HG03521 (cell line): ENCODE data around the gene C1QTNF1.

Source experiments
- ATAC-seq: cut with Tn5 transposase; IDR thresholded peaks from one replicate; pipeline ENCODE4 v1.9.1; 2021; ENCODE audit warnings: mild to moderate bottlenecking, moderate library complexity; ENCODE audit not compliant: unreplicated experiment

Gene C1QTNF1

DNA sequence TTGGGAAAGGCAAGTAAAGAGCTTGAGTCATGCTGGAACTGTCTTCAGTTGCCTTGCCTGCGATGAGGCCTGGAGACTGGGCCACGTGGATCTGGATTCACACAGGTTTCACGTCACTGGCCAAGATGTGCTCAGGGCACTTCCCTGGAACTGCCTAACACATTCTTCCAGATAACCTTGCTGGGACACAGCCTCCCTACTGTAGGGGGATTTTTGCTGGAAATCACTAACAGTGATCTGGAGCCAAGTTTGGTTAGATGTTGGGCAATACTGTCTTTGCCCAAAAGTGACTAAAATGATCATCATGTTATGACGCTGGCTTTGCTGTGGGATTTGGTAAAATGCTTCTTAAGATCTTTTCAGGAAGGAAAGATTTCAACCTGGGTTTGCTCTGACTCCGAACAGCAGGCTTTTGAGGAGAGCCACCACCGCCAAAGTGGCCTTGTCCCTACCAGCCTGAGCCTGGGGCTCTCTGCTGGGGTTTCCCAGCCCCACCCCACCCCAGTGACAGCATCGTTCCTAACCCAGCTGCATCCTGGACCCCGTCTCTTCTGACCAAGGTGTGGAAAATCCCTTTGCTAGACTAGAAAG lies 14.7 kb downstream of the C1QTNF1 start:
- no peak for ATAC-seq

DNA sequence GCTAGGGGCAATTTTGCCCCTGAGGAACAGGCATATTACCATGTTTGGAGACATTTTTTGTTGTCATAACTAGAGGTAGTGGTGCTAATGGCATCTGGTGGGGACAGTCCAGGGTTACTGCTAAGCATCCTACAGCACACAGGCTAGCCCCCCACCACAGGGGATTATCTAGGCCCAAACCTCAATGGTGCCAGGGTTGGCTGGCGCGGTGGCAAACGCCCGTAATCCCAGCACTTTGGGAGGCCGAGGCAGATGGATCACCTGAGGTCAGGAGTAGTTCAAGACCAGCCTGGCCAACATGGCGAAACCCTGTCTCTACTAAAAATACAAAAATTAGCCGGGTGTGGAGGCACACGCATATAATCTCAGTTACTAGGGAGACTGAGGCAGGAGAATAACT lies 15.2 kb downstream of the C1QTNF1 start:
- ATAC-seq = no peak

DNA sequence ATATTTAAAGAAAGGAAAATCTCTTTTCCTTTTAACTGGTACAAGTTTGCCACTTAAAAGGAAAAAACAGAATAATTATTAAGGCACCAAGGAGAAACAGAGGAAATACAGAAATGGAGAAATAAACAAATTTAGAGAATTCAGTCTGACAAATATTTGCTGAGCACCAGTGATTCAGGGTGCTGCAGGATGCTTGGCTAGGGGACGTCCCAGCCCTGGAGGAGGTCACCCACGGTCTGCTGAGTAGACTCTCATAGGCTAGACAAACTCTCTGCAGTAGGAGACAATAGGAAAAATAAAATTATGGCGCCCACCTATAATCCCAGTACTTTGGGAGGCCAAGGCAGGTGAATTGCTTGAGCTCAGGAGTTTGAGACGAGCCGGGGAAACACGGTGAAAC lies 15.9 kb downstream of the C1QTNF1 start:
- ATAC-seq = no peak

DNA sequence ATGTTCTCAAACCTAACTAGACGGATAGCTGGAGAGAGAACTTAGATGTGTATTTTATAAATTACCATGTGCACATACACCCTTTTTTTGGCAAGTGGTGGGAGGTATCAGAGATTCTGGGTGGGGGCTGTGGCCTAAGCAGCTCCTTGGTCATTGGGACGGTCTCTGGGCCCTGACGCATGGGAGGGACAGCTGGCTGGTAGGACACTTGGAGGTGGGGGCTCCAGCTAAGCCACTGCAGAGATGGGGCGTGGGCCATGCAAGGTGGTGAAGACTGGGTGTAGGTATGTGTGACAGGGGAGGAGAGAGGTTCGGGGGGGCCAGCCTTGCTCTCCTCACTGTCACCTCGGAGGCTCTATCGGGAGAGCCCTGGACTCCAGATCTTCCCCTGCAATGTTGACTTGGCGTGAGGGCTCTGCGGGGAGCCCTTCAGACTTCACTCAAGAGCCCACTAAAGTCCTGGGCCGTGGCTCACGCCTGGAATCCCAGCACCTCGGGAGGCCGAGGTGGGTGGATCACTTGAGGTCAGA lies 17.1 kb downstream of the C1QTNF1 start:
- no peak for ATAC-seq

DNA sequence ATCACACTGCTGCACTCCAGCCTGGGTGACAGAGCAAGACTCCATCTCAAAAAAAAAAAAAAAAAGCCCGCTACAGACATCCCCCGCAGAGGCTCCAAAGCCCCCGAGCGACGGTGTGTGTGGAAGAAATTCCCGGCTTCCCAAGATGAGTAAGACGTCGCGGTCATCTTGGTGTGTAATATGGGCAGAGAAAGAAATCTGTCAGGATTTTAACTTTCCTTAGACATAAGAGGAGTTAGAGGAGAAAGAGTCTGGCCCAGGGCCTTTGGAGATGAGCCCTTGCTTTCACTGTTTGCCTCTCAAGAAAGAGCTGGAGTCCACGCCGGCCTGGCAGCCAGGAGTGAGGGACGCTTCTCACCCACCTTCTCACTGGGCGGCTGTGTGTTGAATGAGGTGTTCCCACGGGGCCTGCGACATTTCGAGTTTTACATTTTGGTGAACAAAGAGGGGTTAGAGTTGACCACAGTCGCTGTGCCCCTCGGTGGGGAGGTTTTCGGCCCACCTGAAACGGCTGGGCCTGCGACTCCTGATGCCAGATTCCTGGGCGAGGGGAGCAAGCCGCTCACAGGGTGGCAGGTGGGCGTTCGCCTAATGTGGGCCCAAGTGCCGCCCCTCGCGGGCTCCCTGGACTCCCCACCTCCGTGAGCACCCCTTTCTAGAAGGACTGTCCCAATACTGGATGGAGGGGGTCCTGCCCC lies 17.9 kb downstream of the C1QTNF1 start:
- no peak for ATAC-seq

DNA sequence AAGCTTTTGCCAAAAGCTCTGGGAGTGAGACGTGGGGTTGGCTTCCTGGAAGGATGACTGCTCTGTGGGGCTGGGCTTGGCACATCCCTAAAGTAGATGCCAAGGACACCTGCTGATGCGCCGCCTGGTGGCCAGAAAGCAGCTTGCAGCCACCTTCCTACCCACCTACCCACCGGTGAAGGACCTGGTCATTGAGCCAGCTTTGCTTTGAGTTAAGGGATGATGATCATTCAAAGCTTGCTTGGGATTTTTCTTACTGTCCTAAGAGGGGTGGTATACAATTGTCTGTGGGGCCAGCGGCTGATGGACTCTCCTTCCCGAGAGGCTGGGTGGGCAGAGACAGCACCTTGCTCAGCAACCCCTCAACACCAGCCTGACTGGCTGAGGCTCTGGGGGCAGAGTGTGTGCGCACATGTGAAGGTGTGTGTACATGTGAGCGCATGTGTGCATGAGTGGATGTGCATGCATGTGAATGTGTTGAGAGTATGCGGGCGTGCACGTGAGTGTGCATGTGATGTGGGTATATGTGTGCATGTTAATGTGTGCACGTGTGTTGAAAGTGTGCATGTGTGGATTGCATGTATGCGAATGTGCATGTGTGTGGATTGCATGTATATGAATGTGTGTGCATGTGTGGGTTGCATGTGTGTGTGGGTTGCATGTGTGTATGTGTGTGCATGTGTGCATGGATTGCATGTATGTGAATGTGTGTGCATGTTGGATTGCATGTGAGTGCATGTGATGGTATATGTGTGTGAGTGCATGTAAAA lies 18.6 kb downstream of the C1QTNF1 start:
- ATAC-seq = no peak

DNA sequence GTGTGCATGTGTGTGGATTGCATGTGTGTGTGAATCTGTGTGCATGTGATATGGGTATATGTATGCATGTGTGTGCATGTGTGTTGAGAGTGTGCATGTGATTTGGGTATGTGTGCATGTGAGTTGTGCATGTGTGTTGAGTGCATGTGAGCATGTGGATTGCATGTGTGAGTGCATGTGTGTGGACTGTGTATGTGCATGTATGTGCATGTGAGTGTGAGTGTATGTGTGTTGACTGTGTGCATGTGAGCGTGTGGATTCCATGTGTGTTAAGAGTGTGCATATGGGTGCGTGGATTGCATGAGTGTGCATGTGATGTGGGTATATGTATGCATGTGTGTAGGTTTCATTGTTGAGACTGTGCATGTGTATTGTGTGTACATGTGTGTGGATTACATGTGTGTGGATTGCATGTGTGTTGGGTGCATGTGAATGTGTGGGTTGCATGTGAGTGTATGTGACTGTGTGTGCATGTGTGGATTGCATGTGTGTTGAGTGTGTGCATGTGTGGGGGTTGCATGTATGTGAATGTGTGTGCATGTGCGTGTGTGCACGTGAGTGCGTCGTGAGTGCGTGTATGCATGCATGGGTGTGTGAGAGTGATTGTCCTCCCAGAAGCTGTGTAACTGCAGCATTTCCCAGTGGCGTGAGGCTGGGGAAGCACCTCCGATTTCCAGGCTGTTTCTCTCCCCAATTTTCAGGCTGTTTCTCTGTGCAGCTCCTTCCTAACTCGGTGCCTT lies 19.4 kb downstream of the C1QTNF1 start:
- ATAC-seq = no peak

DNA sequence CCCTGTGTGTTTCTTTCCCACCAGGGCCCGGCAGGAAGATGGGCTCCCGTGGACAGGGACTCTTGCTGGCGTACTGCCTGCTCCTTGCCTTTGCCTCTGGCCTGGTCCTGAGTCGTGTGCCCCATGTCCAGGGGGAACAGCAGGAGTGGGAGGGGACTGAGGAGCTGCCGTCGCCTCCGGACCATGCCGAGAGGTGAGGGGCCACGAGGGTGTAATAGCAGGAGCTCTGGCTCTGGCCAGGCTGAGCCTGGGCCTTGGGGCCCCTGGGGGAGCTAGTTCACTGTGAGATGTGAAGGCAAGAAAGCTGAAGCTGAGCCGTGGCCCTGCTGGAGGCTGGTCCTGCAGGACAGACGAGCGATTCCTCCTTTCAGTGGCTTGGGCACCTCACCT lies 20.0 kb downstream of the C1QTNF1 start:
- ATAC-seq = no peak

DNA sequence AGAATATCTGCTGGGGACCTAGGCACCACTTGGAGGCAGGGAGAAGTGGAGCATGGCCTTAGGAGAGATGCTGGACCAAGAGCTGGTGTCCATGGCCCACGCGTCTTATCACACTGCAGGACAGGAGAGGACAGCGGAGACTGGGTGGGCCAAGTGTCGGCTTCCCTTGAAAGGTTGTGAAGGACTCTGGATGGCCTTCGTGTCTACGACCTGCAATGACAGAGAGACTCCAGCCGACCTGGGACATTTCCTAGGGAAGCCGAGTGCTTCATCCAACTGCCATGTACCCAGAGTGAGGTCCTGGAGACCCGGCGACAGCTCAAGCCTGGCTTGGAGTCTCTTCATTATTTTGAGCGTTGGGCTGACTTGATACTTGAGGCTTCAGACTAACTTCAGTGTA lies 20.5 kb downstream of the C1QTNF1 start:
- no peak for ATAC-seq

DNA sequence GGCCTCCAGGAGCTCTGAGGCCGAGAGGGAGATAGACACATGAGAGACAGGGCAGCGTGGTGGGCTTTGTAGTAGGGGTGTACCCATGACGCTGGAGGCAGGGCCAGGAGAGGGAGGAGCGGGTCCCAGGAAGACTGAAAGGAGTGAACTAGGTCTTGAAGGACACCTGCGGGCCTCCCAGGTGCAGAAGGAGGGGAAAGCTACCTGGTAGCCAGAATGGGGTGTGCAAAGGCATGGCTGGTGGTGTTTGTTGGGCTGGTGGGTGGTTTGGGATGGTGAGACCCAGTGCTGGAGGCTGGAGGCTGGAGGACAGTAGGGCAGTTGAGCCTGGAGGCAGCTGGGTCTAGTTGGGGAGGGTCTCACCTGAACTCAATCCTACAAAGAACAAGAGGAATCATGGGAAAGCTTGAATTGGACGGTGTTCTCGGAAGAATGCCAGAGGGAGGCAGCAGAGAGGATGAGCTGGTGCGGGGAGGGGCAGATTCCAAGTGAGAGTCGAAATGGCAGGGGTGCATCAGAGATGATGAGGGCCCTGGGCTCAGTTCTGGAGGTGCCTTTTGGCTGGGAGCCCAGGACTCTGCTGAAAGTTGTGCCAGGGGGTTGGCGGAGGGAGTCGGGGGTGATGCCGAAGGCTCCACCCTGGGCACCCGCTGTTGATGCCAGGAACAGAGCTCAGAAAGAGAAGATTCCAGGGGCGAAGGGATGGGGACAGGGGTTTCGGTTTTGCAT lies 21.2 kb downstream of the C1QTNF1 start:
- ATAC-seq = no peak

DNA sequence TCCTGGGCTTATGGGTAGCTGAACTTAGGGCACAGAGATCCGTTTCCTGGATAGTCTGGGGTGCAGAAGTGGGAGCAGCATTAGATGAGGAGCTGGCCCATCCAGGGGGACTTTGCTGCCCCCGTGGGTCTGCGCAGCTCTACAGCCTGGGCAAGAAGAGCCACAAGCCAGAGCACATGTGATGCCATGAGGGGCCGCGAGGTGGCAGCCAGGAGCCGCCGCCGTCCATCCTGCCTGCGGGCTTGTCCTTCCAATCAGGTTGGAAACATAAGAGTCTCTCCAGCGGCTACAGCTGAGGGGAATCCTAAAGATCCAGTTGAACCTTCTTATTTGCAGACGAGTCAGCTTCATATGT lies 21.9 kb downstream of the C1QTNF1 start:
- ATAC-seq = no peak

DNA sequence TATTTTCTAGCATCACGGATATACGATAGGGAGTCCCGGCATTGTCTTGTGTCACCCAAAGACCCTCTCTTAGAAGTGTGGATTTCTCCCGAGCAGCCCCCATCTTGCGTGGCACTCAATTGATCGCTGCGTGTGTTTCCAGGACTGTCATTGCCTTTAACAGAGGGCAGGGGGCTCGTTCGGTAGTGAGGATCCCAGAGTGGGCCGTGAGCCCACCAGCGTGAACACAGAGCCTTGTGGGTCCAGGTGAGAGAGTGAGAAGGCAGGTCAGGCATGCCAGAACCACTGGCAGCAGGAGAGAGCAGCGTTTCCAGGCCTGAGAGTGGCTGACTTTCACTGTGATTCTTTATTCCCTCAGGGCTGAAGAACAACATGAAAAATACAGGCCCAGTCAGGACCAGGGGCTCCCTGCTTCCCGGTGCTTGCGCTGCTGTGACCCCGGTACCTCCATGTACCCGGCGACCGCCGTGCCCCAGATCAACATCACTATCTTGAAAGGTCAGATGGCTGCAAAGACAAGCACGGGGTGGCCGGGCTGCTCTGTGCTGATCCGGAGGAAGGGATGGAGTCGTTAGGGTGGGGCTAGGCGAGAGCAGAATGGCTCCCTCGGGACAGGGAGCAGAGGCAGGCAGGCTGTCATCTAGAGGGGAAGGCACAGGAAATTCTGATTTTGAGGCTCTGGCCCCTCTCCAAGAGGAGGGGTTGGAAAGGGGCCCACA lies 22.4 kb downstream of the C1QTNF1 start:
- ATAC-seq = no peak

DNA sequence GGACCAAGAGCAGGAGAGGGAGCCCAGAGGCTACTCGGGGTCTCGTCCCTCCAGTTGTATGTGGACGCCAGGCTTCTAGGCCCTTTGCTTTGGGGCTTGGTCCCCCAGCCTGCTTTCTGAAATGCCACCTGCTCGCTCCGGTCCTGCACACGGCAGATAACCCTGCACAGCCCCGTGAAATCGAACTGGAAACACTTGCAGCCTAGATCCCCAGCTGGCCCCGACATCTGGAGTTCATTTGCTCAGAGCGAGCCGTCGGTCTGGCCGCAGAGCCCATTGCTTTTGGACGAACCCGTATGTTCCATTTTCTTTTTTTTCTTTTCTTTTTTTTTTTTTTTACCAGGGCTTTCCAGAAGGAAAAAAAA lies 22.9 kb downstream of the C1QTNF1 start:
- no peak for ATAC-seq

DNA sequence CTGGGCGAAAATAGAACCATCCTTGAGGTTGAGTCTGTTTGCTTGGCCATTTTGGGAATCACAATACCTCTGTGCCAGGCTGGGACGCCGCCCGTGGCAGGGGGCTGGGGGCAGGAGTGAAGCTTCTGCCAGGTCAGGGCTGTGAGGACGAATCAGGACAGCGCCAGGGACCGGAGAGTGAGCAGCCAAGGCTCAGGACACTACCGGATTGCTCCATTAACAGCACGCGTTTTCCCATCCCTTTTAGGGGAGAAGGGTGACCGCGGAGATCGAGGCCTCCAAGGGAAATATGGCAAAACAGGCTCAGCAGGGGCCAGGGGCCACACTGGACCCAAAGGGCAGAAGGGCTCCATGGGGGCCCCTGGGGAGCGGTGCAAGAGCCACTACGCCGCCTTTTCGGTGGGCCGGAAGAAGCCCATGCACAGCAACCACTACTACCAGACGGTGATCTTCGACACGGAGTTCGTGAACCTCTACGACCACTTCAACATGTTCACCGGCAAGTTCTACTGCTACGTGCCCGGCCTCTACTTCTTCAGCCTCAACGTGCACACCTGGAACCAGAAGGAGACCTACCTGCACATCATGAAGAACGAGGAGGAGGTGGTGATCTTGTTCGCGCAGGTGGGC lies 23.4 kb downstream of the C1QTNF1 start:
- no peak for ATAC-seq

DNA sequence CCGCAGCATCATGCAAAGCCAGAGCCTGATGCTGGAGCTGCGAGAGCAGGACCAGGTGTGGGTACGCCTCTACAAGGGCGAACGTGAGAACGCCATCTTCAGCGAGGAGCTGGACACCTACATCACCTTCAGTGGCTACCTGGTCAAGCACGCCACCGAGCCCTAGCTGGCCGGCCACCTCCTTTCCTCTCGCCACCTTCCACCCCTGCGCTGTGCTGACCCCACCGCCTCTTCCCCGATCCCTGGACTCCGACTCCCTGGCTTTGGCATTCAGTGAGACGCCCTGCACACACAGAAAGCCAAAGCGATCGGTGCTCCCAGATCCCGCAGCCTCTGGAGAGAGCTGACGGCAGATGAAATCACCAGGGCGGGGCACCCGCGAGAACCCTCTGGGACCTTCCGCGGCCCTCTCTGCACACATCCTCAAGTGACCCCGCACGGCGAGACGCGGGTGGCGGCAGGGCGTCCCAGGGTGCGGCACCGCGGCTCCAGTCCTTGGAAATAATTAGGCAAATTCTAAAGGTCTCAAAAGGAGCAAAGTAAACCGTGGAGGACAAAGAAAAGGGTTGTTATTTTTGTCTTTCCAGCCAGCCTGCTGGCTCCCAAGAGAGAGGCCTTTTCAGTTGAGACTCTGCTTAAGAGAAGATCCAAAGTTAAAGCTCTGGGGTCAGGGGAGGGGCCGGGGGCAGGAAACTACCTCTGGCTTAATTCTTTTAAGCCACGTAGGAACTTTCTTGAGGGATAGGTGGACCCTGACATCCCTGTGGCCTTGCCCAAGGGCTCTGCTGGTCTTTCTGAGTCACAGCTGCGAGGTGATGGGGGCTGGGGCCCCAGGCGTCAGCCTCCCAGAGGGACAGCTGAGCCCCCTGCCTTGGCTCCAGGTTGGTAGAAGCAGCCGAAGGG lies 24.2 kb downstream of the C1QTNF1 start:
- ATAC-seq = no peak

DNA sequence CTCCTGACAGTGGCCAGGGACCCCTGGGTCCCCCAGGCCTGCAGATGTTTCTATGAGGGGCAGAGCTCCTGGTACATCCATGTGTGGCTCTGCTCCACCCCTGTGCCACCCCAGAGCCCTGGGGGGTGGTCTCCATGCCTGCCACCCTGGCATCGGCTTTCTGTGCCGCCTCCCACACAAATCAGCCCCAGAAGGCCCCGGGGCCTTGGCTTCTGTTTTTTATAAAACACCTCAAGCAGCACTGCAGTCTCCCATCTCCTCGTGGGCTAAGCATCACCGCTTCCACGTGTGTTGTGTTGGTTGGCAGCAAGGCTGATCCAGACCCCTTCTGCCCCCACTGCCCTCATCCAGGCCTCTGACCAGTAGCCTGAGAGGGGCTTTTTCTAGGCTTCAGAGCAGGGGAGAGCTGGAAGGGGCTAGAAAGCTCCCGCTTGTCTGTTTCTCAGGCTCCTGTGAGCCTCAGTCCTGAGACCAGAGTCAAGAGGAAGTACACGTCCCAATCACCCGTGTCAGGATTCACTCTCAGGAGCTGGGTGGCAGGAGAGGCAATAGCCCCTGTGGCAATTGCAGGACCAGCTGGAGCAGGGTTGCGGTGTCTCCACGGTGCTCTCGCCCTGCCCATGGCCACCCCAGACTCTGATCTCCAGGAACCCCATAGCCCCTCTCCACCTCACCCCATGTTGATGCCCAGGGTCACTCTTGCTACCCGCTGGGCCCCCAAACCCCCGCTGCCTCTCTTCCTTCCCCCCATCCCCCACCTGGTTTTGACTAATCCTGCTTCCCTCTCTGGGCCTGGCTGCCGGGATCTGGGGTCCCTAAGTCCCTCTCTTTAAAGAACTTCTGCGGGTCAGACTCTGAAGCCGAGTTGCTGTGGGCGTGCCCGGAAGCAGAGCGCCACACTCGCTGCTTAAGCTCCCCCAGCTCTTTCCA lies 25.1 kb downstream of the C1QTNF1 start:
- no peak for ATAC-seq

DNA sequence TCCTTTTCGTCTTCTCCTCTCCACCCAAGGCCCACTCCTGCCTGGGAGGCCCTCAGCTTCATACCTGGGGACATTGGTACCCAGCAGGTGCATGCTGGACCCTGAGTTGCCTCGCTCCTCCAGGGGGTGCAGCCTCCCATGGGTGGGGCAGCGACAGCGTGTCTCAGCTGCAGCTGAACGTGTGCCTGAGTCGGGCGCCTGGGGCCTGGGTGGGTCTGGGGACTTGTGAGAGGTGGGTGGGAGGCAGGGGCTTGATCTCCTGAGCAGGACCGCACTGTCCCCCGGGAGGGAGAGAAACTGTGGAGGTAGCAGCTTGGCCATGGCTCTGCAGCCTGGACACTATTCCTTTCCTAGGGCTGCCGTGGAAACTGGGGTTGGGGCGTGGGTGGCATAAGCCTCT lies 25.9 kb downstream of the C1QTNF1 start:
- no peak for ATAC-seq

DNA sequence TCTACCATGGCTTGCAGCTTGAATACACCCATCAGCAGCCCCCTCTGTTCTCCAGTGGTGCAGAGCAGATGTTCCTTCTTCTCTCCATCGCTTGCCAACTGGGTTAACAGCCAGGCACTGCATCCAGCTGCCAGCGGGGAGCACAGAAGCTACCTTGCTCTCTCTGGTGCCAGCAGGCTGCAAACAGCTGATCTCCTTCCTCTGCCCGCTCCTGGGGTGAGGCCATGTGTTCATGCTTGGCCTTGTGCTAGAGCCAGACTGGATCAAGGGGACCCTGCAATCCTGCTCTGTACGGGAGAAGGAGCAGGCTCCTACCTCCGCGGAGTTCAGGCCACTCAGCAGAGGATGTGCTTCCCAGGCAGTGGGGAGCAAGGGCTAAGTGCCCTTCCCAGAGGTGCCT lies 26.6 kb downstream of the C1QTNF1 start:
- ATAC-seq = no peak
